Ovary (tissue), 9 donors: ENCODE data around the gene GPATCH3. TPM values are rescaled to one million over a fixed set of nuclear protein-coding genes. Genes with fewer than 3 reads are reported as not detected.

Experiments used
- DNase-seq, 5 donors: peaks; one replicate each; pipeline ENCODE4 v3.0.0-alpha.2; 2019 to 2020
- H3K27ac ChIP-seq, 2 donors: fragments of 200-600 bp; one replicate each; pipeline versions ENCODE4 v1.5.1 to v1.8.0; 2019 to 2022
- H3K27me3 ChIP-seq: fragments of 200-600 bp; one replicate; pipeline ENCODE4 v1.8.0; 2022
- H3K36me3 ChIP-seq: fragments of 200-600 bp; sonication (generic); one replicate; pipeline ENCODE4 v1.5.1; 2019
- H3K4me1 ChIP-seq: one replicate; pipeline ENCODE4 v1.8.1; 2013; ENCODE audit warnings: mild to moderate bottlenecking, moderate library complexity; ENCODE audit not compliant: insufficient read depth
- H3K4me3 ChIP-seq: fragments of 200-600 bp; sonication (generic); one replicate; pipeline ENCODE4 v1.5.1; 2017
- H3K9me3 ChIP-seq, 2 donors: fragments of 200-600 bp in 1 of 2; sonication (generic) in 1 of 2; one replicate each; pipeline versions ENCODE4 v1.5.1 to v1.8.1; 2013 to 2019; ENCODE audit warnings: mild to moderate bottlenecking in 1 of 2, moderate library complexity in 1 of 2
- CTCF ChIP-seq, 3 donors: fragments of 450-650 bp in 2 of 3; fragments of 200-600 bp in 1 of 3; IDR thresholded peaks; one replicate each; pipeline versions ENCODE4 v1.5.1 to v1.8.0; 2016 to 2022; ENCODE audit warnings: antibody characterized with exemption in 3 of 3, mild to moderate bottlenecking in 1 of 3
- EP300 ChIP-seq: sonication (generic); formaldehyde crosslinking; IDR thresholded peaks from one replicate; pipeline ENCODE4 v1.6.1; 2017; ENCODE audit warnings: antibody characterized with exemption
- POLR2A ChIP-seq: fragments of 450-650 bp; IDR thresholded peaks from one replicate; pipeline ENCODE4 v1.6.1; 2017; ENCODE audit warnings: antibody characterized with exemption, mild to moderate bottlenecking, moderate library complexity
- WGBS, 3 donors: extraction: QIAGEN DNeasy Blood & Tissue Kit in 1 of 3; methylation state at CpG; one replicate each; pipeline versions ENCODE4 v1.1.5 to v1.1.7; 2013 to 2017; 5-methylcytosine and 5-hydroxymethylcytosine counted together
- intact Hi-C, 4 donors: fragments of 100-400 bp; cut with DNase I; formaldehyde crosslinking; loops; one replicate each; pipeline versions ENCODE4 v1.11.0 to v1.15.1; 2022 to 2023
- polyA plus RNA-seq, 2 donors: library from polyadenylated mRNA; stranded (reverse); fragments of 200-250 nt in 1 of 2; fragments of 350-450 nt in 1 of 2; fragmentation: Illumina TruSeq in 1 of 2; extraction: RNeasy Lipid Tissue Mini Kit (QIAGEN cat#74804) in 1 of 2; gene quantifications; one replicate each; pipeline ENCODE4 v1.2.3, GENCODE V29; 2013 to 2014
- total RNA-seq, 7 donors: library from RNA; depleted of rRNA in 2 of 7; stranded (reverse); fragments of >200 nt in 2 of 7; fragmentation: NEBNext Ultra II Directional in 3 of 7; extraction: Animal tissue kit (Norgen Biotek cat#: 25700) in 3 of 7; gene quantifications; one replicate each; pipeline versions ENCODE4 v1.1.0 to v1.2.4, GENCODE V29; 2016 to 2023
- donor health status: DM: no; HTN: no; CAD: no; lungs with moderate emphysema.
- donor health status: DM: no; HTN: no; CAD: no.
- donor health status: Bipolar disorder and iron deficiency.
- donor health status: DM: yes; HTN: yes; CAD: no.
- donor health status: DM: no; HTN: no; CAD: no.
- donor health status: DM: yes; HTN: yes; CAD: no.

The GPATCH3 gene
- total and polyA plus RNA-seq, 9 donors = 3.1 to 16.4 (median 11.2) TPM

- no peaks in the 10 kb centered on the region for H3K9me3 ChIP-seq
- H3K27me3 ChIP-seq = no peaks in the 10 kb centered on the region
- DNase-seq = no peak
- H3K36me3 ChIP-seq = no peaks in the 10 kb centered on the region
- 82 to 100% (median 91%) methylated on average over 2 of the region's 2 CpGs for WGBS, 3 donors
- H3K4me3 ChIP-seq = no peak overlapping the region
- no peak for TF ChIP-seq EP300
- TF ChIP-seq CTCF (IDR thresholded peaks at IDR 0.05) = no peak
- TF ChIP-seq POLR2A = no peak
- no peak overlapping the region for H3K27ac ChIP-seq
- H3K4me1 ChIP-seq = peaks cover 5% of the 10 kb centered on the region
- intact Hi-C loops = no loop called here
Observed at GRCh38 chr1:26938659-26939025, 38.4 kb upstream of the GPATCH3 start.

GRCh38 chr1:26938004-26938658 lies 37.9 kb upstream of the GPATCH3 start:
- H3K27ac ChIP-seq = no peak overlapping the region
- H3K4me3 ChIP-seq = no peak overlapping the region
- DNase-seq = no peak
- H3K27me3 ChIP-seq = no peaks in the 10 kb centered on the region
- 66 to 78% (median 68%) methylated on average over 4 of the region's 4 CpGs for WGBS, 3 donors
- TF ChIP-seq EP300 (no peak), POLR2A (no peak), CTCF (IDR thresholded peaks at IDR 0.05) (no peak)
- H3K9me3 ChIP-seq = no peaks in the 10 kb centered on the region
- peaks cover 5% of the 10 kb centered on the region for H3K4me1 ChIP-seq
- H3K36me3 ChIP-seq = no peaks in the 10 kb centered on the region
- intact Hi-C loops = no loop called here

GRCh38 chr1:26936823-26937222 lies 36.6 kb upstream of the GPATCH3 start:
- Histone ChIP-seq H3K27me3 (no peaks in the 10 kb centered on the region), H3K4me3 (no peak overlapping the region), H3K9me3 (no peaks in the 10 kb centered on the region), H3K36me3 (no peaks in the 10 kb centered on the region), H3K4me1 (peaks cover 5% of the 10 kb centered on the region), H3K27ac (no peak overlapping the region)
- TF ChIP-seq EP300 (no peak), POLR2A (no peak), CTCF (IDR thresholded peaks at IDR 0.05) (no peak)
- intact Hi-C loops = no loop called here
- DNase-seq = no peak
- WGBS, 3 donors = 83 to 86% (median 83%) methylated on average over 6 of the region's 6 CpGs

GRCh38 chr1:26932531-26932930 lies 32.3 kb upstream of the GPATCH3 start:
- intact Hi-C loops = no loop called here
- Histone ChIP-seq H3K4me1 (no peaks in the 10 kb centered on the region), H3K27ac (no peak overlapping the region), H3K4me3 (no peak overlapping the region), H3K9me3 (no peaks in the 10 kb centered on the region), H3K27me3 (no peaks in the 10 kb centered on the region), H3K36me3 (no peaks in the 10 kb centered on the region)
- TF ChIP-seq POLR2A (no peak), EP300 (no peak), CTCF (IDR thresholded peaks at IDR 0.05) (no peak)
- no peak for DNase-seq
- 80 to 89% (median 85%) methylated on average over 3 of the region's 3 CpGs for WGBS, 3 donors
